Activated T-helper 1 cell treated with Interleukin-2 at 50 U/mL for 16 hours (primary cell): Measurements from ENCODE around the gene MYH4.

ENCODE experiments used
- DNase-seq: peaks from one replicate; pipeline ENCODE4 v3.0.0-alpha.2; 2020; ENCODE audit warnings: low read depth

The MYH4 gene

DNA sequence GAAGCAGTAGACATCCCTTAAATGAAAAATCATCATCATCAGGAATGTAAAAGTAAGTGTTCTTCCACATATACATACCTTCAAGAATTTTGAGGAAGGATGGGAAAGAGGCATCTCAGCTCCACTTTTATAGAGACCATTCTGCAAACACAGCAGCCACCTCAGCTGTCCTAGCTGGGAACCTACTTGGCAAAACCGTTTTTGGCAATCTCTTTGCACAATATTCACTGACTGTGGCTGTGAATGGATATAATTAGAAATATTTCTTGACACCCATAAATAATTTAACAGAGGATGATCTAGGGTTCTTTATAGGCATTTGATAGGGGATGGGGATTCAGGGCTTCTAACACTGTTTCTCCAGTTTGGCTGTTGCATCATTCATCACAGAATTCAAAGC, at the start of gene MYH4:
TSS of gene MYH4 (minus strand) at position 101 of the 400 bp plus-strand sequence. CDS start 2,814 bp downstream, outside the sequence.
- DNase-seq = no peak

- no peak for DNase-seq
These were observed 49.1 kb upstream of the MYH4 start, which contains the start of gene MYH1 for GRCh38 chr17:10518271-10519037. TSS of gene MYH1 (minus strand) at chr17:10518542. CDS start at chr17:10516642, 1,900 bp downstream.

- DNase-seq = no peak
These were observed 47.3 kb upstream of the MYH4 start for GRCh38 chr17:10516638-10517037.

DNA sequence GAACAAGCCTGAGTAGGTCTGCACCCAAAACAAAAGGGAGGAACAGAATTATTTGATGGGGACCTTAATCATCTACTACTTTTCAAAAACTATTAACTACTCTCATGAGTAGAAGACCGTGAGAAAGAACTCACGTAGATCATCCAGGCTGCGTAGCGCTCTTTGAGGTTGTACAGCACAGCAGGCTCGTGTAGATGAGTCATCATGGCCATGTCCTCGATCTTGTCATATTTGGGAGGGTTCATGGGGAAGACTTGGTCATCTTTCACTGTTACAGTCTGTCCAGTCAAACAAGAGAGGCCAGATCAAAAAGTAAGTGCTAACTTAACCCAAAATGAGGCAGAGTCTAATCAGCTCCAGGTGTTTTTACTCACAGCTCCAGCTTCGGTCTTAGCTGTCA, 46.7 kb upstream of the MYH4 start:
- DNase-seq = no peak

DNA sequence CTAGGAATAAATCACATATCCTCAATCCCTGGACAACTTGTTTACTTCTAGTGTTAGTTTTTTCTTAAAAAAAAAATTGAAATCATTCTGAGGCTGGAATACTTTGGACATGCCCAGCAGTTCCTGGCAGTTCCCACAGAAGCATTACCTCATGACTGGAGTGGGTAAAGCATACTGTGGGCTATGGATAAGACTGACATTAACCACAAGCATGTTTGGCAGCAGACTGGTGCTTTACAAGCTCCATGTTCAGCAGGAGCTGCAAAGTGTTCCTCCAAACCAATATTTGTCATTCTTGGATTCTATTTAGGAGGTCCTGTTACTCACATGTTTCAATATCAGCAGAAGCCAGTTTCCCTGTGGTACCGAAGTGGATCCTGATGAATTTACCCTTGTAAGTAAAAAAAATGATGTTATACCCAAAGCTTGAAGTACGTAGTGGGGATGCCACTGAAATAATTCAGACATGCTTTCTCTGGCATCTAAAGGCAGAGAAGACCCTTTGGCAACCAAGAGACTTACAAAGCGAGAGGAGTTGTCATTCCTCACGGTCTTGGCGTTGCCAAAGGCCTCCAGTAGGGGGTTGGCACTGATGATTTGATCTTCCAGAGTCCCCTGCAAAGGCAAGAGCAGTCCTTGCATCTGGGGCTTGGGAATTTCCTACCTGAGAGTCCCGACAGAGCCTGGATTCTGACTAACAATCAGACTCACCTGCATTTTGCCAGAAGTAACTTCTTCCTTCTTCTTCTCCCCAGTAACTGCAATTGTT, 44.1 kb upstream of the MYH4 start:
- DNase-seq = no peak

DNA sequence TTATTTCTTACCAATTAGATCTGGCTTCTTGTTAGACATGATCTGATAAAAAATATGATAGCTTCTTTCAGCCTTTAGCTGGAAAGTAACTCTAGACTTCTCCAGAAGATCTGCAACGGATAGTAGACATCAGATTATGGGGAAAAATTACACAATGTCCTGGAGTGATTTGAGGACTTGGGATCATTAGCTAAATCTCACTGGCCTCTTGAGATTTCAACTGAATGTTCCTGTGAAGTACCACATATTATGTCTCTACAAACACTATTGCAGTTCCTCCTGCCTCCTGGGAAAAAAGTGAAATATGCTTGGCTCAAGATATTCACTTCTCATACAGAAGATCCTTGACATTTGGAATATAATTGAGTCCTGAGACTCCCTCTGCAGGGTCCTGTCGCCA, 43.5 kb upstream of the MYH4 start:
- no peak for DNase-seq

DNA sequence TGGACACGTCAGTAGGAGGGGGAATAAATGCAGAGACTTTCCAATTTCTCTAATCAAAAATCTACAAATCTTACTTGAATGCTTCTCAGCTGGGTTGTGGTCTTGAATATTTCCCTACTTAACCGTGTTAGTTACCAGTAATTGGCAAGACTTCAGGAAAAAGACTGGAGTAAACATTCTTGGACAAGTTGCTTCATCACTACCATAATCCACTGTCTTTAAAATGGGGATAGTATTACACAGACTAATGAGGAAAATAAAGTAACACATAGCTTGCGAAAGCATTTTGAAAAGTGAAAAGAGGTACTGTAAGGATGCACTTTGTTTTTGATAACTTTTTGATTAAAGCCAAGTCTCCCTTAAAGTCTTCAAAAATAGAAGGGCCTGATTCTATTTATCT, 30.6 kb upstream of the MYH4 start:
- DNase-seq = no peak

- DNase-seq = no peak
These were observed 22.6 kb upstream of the MYH4 start for GRCh38 chr17:10492004-10492403.

DNA sequence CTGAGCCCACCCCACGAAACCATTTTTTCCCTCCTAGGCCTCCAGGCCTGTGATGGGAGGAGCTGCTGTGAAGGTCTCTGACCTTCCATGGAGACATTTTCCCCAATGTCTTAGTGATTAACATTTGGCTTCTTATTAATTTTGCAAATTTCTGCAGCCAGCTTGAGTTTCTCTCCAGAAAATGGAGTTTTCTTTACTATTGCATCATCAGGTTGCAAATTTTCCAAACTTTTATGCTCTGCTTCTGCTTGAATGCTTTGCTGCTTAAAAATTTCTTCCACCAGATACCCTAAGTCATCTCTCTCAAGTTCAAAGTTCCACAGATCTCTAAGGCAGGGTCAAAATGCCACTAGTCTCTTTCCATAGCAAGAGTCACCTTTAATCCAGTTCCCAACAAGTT, 12.9 kb upstream of the MYH4 start:
- no peak for DNase-seq

DNA sequence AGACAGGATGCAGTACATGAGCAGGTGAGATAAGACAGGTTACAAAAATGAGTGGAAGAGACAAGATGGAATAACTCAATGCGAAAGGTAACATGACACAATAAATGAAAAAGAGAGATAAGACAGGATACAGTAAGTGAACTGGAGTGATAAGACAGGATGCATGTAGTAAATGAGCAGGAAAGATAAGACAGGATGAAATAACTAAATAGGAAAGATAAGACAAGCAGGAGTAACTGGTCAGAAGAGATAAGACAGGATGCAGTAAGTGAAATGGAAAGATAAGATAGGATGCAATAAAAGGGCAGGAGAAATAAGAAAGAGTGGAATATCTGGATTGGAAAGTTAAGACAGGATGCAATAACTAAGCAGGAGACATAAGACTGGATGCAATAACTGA, 8.3 kb upstream of the MYH4 start:
- no peak for DNase-seq

DNA sequence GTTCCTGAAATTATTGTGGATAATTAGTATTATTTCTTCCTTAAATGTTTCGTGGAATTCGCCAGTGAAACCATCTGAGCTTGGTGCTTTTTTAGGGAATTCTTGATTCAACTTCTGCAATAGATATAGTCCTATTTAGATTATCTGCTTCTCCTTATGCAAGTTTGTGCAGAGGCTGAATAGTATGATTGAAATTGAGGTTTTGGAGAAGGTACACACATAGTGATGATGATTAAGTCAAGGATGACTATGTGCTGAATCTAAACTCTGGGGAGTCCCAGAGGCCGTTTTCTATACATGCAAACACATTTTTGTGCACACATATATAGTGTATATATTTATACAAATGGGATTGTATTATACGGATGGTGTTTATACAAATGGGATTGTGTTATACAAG, 5.2 kb upstream of the MYH4 start:
- DNase-seq = no peak

- no peak for DNase-seq
These were observed 2.5 kb upstream of the MYH4 start for GRCh38 chr17:10471858-10472257.

DNA sequence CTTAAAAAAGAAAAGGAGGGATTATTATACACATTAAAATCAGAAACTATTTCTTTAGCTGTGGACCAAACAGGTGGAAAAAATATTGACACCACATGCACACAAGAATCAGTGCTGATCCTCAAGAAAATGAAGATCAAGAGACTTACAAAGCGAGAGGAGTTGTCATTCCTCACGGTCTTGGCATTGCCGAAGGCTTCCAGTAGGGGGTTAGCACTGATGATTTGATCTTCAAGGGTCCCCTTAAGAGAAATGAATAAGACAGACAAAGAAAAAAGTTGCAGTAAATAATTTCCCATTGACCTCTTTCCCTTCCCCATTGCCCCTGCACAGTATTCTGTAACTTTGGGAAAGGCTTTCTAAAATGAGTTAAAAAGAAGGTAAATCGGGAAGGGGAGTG, 6.0 kb downstream of the MYH4 start:
- DNase-seq = no peak

GRCh38 chr17:10460062-10460461, 9.3 kb downstream of the MYH4 start:
- no peak for DNase-seq

GRCh38 chr17:10458701-10459100, 10.7 kb downstream of the MYH4 start:
- DNase-seq = no peak

DNA sequence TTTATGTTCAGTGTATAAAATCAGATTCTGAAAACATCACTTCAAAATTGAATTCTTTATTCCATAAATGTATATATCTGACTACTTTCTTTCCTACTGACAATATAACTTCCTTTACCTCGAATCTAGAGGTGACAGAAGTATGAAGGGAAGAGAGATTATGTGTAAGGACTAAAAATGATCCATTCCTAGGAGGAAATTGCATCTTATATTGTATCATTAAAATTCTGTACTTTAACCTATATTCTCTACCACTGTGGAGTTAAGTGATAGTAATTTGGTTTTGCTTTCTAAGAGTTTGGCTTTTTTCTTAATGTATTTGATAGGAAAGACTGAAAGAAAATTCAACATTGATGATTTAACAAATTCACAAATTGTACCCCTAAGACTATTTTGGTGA, 11.4 kb downstream of the MYH4 start:
- no peak for DNase-seq

DNA sequence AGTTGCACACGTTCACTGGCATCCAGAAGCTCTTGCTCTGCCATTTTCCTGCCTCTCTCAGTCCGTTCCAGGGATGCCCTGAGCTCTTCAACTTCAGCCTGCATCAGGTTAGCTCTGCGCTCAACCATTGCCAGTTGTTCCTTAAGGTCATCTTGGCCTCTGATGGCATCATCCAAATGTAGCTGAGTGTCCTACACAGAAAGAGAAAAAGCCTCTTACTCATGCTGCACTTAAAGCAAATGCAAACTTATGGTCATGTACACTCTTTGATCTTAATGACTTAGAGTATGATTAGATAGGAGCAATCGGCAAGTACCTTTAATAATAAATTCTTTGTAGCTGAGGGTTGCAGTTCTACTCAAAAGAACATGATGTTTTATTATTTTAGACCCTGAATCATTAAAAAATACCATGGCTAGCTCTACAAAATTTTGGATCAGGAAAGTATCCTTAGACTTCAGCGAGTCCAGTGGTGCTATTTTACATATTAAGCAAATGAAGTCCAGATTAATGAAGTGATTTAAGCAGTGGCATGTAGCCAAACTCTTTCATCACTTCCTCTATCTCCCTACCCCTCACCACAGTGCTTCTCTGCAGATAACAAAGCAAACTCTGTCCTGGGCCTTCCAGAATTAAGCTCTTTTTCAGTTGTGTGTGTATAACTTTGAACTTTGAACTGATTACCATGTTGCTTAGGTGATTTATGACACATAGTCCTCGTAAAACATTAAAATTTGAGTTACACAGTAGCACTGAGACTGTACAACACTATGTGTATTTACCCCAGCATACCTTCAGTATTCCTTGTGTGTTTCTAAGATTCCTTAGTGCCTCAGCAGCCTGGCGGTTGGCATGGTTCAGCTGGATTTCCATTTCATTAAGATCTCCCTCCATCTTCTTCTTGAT, 22.1 kb downstream of the MYH4 start:
- no peak for DNase-seq

- no peak for DNase-seq
These were observed 29.5 kb downstream of the MYH4 start for GRCh38 chr17:10439816-10440215.

DNA sequence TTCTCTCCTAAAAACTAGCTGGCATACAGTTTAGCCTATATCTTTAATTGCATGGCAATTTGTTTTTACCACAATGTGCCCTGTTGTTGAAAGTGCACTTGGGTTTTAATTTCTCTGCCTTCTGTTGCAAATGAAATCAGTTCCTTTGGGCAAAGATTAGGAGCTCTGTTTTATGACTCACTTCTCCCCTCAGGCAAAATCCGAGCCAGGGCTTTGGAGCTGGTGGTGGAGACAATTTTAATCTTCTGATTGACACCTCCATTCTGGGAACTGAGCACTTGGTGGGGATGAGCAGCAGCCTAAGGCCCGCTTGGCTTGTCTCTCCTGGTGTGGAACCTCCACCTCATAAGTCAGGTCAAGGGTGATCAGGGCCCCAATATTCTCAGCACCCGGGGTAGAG, 34.3 kb downstream of the MYH4 start:
- no peak for DNase-seq

DNA sequence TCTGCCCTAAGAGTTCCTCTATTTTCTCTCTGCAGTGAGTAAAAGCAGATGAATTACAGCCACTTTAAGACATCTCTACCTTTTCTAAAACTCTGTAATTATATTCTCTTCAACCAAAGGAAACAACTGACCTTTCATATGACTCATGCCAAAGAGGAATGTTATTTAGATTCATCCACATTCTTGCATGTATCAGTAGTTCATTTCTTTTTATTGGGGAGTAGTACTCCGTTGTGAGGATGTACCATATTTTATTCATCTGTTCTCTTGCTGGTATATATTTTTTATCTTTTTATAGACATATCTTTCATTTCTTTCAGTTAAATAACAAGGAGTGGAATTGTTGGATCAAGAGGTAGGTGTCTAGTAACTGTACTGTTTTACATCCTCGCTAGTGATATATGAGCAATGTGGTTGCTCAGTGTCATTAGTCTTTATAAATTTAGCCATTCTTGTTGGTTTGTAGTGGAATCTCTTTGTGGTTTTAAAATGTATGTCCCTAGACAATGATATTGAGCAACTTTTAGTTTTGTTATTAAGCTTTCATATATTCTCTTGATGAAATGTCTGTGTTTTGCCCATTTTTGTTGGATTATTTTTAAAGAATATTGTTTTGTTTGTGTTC, 39.8 kb downstream of the MYH4 start:
- no peak for DNase-seq

- no peak for DNase-seq
These were observed 40.6 kb downstream of the MYH4 start for GRCh38 chr17:10428781-10429180.
